HG03196 (cell line): ENCODE data around the gene TTC13.

Source experiments
- ATAC-seq: cut with Tn5 transposase; IDR thresholded peaks from one replicate; pipeline ENCODE4 v1.9.1; 2021; ENCODE audit not compliant: unreplicated experiment

The TTC13 gene

GRCh38 chr1:230858236-230858820, 120.3 kb downstream of the TTC13 start:
- no peak for ATAC-seq

DNA sequence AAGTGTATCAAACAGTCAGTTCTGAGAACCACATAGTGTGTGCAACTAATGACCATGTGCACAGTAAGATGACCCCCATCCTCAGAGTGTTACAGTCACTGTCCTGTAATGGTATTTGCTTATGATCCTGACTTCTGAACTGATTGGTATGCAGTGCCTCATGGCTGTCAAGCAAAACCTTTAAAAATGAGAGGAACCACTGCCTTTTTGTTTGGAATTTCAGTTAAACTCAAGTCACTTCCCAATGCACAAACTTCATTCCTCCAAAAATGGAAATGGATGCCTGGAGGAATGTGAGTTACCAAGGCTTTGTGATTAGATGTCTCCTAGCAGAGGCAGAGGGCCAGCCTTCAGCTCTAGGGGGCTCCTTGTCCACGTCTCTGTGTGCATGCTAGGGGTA, 120.8 kb downstream of the TTC13 start:
- no peak for ATAC-seq

DNA sequence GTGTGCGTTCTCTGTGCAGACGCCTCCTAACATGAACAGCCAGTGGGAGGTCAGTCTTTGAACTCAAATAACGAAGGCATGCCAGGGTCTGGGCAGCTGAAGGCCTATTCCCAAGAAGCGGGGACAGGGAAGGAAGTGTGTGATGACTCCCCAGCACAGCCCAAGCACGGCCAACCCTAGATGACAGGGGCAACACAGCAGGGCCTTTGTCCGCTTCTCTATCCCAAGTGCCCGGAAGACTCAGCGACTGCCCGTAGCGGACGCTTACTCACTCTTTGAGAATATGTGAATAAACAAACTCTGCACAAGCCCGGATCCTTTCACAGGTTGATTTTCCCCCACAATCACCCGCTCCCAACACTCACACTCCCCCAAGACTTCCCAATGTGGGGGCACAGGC, 121.6 kb downstream of the TTC13 start:
- ATAC-seq, result no peak
